Globus pallidus (tissue), 1 donor: Measurements from ENCODE around the gene TRIM56.
"Not testable (repeated sequence)": the region's sequence is repeated elsewhere in the genome, so short reads cannot be mapped to it uniquely, and the experiment has no call there.

ENCODE experiments used
- DNase-seq: peaks from one replicate; pipeline ENCODE4 v3.0.0-alpha.2; 2015; ENCODE audit warnings: low spot score

TRIM56 gene

DNA sequence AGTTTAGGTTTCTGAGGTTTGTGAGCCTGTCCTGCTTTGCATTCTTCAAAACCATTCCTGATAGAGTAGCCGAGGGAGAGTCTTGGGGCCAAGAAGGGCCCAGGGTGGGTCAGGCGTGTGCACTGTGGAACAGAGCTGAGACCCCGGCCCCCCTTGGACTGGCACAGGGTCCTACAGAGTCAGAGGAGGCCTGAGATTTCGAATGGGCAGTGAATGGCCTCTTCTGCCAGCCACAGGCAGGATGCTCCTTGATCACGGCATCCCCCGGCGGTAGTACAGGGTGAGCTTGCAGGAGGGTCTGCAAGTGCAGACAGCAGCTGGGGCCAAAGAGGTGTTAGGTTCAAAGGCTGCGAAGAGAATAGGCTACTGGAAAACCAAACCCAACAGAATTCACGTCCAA lies 4.6 kb downstream of the TRIM56 start:
- no peak for DNase-seq

DNA sequence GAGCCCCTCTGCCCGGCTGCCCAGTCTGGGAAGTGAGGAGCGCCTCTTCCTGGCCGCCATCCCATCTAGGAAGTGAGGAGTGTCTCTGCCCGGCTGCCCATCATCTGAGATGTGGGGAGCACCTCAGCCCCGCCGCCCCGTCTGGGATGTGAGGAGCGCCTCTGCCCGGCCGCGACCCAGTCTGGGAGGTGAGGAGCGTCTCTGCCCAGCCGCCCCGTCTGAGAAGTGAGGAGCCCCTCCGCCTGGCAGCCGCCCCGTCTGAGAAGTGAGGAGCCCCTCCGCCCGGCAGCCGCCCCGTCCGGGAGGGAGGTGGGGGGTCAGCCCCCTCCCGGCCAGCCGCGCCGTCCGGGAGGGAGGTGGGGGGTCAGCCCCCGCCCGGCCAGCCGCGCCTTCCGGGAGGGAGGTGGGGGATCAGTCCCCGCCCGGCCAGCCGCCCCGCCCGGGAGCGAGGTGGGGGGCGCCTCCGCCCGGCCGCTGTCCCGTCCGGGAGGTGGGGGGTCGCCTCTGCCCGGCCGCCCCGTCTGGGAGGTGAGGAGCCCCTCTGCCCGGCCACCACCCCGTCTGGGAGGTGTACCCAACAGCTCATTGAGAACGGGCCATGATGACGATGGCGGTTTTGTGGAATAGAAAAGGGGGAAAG lies 7.1 kb downstream of the TRIM56 start:
- DNase-seq = not testable (repeated sequence)

DNA sequence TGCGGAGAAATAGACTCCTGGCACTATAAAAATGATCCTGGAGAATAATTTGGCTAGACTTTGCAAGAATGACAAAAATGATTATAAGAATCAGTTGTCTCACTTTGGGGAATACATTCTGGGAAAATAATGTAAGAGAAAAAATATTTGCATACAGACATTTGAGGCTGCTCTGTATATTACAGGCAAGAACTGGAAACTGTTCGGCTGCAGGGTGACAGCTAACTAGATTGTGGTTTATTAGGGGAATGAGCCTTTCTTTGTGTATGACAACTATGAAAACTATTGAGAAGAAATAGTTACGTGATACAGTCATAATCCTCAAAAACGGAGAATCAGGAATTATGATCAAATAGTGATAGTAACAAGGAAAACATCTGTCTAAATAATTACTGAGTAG lies 8.6 kb downstream of the TRIM56 start:
- no peak for DNase-seq

DNA sequence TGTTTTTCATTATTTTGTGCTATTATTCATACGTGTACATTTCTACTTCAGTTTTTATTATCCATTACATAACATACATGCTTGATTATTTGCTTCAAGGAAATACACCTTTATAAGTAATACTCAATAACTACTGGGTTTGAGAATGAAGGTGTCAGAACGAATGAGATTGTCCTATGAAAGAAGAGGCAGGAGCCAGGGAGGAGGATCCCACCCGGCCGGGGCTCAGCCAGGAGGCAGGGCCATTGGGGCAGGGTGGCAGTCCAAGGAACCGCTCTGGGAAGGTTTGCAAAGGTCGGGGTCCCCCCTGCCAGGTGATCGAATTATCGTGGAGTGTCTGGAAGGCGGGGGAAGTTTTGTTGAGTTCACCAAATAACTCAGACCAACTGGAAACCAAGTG lies 9.1 kb downstream of the TRIM56 start:
- no peak for DNase-seq

DNA sequence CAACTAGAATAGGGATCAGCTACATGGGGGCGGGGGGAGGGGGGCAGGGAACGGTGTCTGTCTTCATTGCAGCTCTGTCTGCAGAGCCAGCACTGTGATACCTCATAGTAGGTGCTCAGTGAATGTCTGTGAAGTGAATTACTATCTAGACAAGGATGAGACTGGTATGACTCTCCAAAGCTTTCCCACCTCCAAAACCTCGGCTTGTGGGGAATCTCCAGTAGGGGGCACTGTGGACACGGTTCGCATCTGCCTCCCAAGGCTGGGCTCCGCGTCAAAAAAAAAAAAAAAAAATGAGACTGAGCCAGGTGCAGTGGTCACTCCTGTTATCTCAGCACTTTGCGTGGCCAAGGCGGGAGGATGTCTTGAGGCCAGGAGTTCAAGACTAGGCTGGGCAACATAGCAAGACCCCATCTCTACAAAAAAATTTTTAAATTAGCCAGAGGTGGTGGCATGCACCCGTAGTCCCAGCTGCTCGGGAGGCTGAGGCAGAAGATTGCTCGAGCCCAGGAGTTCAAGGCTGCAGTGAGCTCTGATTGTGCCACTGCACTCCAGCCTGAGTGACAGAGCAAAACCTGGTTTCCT lies 9.6 kb downstream of the TRIM56 start:
- no peak for DNase-seq

DNA sequence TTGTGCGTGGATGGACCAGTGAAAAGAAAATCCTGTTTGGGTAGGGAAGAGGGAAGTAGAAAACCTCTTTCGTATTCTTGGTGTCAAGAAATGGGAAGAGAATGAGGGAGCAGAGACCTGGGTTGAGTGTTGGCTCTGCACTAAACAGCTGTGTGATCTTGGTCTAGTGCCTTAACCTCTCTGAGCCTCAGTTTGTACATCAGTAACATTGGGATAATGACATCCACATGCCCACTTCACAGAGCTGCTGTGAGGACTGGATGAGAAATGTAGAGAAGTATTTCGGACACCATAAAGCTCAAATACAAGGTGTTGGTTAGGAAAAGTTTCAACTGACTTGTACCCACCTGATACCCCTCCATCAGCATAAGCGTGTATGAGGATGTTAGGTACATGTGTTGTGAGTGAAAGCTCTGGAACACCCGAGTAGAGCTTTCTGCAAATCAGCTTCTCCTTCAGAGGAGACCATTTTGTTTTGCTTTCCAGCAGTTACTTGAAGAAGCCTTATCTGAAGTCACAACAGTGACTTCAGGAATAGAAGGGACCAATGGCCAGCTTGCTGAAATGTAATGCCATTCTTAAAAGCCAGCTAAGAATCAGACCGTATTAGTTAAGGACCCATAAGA lies 11.2 kb downstream of the TRIM56 start:
- no peak for DNase-seq

DNA sequence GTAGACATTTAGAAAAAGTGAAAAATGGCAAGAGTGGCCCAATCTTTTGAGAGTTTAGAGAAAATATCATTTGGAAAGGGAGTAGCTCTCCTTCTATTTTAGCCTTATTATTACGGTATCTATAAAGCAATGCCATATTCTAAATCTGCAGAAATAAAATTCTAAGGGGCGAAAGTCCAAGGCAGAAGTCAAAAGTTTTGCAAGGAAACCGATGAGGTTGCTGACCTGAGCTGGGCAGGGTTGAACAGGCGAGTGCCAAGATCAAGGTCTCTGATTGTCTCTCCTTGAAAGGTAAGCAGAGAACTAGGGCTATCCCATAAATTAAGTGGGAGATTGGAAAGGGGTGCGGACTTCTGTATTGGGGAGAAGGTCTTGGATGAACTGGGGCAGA lies 11.7 kb downstream of the TRIM56 start:
- no peak for DNase-seq

DNA sequence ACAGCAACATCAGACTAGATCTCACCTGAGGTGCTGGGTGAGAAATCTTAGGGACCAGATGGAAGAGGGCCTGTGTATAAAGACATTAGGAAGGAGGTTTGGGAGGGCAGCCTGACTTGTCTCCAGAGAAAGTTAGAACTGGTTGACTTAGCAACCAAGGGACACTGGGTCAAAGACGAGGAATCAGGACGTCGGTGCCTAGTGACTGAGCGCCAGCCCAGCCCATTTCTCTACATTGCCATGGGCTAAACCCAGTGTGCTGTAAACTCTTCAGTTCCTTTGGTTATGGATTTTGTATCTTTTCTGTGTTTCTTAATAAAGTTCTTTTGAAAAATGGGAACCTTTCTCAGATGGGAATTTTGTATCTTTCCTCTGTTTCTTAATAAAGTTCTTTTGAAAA lies 12.3 kb downstream of the TRIM56 start:
- no peak for DNase-seq

DNA sequence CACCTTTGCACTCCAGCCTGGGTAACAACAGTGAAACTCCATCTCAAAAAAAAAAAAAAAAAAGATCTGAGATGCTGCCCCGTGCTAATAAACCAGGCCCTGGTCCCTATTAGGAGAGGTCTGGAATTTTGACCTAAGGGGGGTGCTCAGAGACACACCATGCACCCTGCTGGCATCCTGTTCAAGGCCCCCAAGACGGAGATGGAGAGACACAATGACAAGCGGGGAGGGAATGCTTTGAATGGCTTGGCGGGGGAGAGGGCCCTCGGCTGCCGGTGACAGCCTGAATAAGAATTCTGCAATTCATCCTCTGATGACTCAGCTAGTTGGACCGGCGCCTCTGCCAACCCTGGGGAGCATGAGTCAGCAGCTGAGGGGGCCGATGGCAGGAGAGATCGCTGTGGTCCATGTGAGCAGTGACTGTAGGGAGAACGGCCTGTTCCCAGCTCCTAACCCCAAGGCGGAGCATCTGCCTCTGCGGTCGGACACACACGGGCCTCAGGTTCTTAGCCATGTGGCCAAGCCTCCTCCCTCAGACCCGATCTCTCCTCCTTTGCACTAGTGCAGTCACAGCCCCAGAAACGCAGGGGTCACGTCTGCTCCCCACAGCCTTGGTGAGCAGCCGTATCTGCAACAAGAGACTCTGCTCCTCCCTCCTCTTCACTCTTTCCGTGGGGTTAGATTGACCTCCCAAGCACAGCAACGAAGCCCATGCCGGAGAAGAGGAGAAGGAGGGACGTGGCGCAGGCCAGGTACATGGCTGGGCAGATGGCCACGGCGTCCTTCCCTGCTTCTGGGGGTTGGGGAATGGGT lies 14.9 kb downstream of the TRIM56 start:
- peak; percentile 85 for DNase-seq

DNA sequence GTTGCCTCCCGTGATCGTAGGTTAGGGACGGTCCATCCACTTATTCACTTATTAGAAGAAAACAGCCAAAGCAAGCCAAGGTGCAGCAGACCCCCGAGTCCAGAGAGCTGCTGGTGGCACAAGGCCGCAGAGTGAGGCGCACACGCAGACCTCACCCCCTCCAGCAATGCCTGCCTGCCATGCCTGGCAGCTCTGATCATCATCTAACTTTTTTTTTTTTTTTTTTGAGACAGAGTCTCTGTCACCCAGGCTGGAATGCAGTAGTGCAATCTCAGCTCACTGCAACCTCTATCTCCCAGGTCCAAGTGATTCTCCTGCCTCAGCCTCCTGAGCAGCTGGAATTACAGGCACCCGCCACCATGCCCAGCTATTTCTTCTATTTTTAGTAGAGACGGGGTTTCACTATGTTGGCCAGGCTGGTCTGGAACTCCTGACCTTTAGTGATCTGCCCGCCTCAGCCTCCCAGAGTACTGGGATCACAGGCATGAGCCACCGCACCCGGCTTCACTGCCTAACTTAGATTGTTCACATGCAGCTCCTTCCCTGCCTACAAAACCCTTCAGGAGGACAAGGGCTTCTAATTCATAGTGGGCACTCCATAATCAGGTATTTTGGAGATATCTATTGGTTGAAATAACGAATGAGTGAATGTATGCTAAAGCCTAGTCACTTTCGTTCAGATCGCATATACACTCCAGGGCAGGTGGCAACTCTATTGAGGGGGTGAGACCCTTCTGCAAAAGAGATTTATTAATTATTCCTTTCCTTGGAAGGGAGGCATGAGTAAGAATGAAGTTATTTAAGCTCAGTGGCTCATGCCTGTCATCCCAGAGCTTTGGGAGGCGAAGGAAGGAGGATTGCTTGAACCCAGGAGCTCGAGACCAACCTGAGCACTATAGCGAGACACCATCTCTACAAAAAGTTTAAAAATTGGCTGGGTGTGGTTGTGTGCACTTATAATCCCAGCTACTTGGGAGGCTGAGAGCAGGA lies 15.9 kb downstream of the TRIM56 start:
- no peak for DNase-seq

DNA sequence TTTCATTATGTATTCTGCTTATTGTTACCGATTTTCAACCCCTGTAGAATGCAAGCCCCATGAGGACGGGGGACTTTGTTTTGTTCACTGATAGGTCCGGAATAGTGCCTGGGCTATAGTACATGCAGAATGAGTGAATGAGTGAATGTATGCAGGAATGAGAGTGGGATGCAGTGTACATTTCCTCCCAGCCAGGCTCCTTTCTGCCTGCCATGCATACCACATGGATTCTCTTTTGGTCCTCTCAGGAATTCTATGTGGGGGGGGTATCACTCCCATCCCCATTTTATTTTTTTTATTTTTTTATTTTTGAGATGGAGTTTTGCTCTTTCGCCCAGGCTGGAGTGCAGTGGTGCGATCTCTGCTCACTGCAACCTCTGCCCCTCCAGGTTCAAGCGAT lies 16.7 kb downstream of the TRIM56 start:
- DNase-seq = no peak

DNA sequence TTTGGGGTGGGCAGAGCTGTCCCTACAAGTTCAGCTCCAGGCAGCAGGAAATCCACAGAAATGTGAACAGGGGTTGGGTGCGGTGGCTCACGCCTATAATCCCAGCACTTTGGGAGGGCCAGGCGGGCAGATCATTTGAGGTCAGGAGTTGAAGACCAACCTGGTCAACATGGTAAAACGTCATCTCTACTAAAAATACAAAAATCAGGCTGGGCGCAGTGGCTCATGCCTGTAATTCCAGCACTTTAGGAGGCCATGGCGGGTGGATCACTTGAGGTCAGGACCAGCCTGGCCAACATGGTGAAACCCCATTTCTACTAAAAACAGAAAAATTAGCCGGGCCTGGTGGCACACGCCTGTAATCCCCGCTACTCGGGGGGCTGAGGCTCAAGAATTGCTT lies 18.4 kb downstream of the TRIM56 start:
- DNase-seq = not testable (repeated sequence)

DNA sequence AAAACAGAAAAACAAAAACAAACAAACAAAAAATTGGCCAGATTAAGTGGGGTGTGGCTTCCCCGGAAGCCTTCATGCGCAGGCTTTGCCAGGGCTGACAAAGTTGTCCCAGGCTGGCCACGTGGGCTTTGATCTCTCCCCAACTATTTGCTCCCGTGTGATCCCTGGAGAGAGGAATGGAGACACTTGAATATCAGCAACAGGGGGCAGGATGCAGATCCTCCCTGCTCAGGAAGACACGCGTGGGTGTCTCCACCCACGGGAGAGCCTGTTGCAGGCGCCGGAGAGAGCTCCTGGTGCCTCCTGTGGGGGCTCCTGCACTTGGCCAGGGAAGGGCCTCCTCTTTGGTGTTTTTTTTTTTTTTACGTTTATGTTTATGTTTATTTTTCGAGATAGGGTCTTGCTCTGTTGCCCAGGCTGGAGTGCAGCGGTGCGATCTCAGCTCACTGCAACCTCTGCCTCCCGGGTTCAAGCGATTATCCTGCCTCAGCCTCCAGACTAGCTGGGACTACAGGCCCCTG lies 19.0 kb downstream of the TRIM56 start:
- DNase-seq = no peak

DNA sequence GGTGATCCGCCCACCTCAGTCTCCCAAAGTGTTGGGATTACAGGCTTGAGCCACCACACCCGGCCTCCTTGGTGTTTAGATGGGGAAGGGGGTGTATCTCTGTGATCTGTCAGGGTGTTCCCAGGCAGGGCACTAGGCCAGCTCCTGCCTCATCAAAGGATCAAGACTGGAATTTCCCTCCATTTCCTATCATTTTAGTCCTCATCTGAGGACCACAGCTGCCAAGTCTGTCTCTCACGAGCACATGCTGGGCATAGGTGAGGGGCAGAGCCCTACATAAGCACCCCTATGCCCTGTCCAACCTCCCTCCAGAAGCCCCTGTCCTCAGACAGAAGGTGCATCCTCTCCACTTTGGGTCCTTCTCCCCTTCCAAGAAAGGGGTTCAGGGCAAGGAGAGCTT lies 19.5 kb downstream of the TRIM56 start:
- no peak for DNase-seq

DNA sequence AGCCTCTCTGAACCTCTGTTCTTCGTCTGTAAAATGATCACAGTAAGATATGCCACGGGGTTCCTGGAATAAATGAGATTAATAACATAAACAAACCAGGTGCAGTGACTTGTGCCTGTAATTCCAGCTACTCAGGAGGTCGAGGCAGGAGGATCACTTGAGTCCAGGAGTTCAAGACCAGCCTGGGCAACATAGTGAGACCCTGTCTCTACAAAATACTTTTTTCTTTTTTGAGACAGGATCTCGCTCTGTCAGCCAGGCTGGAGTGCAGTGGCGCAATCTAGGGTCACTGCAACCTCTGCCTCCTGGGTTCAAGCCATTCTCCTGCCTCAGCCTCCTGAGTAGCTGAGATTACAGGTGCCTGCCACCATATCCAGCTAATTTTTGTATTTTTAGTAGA lies 20.0 kb downstream of the TRIM56 start:
- not testable (repeated sequence) for DNase-seq

DNA sequence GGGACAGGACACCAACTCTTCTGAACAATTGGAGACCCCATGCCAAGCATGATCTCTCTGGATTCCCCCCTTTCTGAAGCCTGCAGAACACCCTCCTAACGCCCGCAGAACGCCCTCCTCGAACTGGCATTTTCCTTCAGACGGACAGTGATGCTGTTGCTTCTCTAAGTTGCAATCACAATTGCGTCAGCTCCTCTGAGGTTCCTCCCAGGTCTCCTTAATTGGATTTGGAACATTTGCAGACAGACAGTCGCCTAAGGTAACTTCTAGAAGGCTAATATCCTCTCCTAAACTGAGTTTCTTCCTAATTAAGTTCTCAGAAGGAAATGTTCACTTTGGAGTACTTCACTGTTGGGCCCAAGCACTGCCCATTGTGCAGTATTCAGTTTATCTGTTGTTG lies 21.1 kb downstream of the TRIM56 start:
- no peak for DNase-seq

DNA sequence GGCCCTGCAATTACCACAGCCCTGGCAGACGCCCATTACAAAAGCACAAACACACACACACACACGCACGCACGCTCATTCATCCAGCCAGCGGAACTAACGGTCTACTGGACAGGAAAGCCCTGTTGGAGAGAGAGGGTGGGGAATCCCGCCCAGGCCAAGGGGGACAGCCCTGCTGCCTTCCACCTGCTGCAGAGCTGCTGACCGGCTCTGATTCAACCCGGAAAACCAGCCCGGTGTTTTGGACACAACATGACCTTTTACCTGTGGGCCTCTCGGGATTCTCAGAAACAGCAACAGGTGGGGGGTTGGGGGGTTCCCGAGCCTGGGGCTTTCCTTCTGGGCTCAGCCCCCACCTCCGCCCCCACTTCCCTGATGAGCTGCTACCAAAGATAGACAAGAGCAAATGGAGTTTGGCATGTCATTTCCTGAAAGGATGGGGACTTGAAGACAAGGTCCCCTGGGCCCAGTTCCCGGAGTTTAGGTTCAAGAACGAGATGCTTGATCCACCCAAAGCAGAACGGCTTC lies 23.1 kb downstream of the TRIM56 start:
- no peak for DNase-seq

DNA sequence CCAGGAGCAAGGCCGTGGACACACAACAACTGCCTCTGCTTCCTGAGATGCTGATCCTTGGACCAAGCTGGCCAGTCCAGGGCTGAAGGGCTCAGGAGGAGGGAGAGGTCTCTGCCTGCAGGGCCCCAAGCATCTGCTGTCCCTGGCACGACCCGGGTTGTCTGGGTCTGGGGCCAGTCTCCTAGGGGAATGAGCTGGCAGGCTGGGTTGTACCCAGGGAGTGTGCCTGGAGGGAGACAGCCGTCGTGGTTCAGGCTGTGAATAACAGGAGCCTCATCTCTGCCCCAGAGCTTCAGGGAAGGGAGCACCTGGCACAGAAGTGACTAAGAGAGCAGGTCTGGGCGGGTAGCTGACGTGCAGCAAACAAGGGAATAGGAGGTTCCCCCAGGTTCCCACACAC lies 23.7 kb downstream of the TRIM56 start:
- DNase-seq = no peak

DNA sequence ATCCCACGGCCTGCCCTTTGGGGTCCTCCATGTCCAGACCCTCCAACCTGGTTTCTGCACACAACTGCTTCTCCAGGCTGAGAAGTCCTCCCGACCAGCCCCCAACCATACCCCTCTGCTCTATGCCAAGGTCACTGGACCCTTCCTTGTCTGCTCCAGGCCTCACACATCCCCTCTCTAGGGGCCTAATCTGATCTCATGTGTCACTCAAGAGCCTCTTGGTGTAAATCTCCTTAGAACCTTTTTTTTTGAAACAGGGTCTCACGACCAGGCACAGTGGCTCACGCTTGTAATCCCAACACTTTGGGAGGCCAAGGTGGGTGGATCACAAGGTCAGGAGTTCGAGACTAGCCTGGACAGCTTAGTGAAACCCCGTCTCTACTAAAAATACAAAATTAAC lies 24.1 kb downstream of the TRIM56 start:
- no peak for DNase-seq

DNA sequence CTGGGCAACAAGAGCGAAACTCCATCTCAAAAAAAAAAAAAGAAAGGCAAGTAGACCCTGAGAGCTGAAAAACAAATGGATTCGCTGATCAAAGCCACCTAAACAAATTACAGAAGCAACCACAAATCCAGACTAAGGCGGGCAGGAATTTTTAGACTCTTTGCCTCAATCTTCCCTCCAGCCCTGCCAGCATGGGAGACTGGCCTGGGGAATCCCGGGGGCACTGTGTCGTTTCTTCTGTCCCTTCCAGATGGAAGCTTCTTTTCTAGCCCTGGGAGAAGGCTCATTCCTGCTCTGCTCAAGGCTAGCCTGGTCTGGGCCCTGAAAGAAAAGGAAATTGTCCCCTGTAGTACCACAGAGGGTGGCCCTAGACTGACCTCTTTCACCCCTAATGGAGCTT lies 26.0 kb downstream of the TRIM56 start:
- DNase-seq = no peak

DNA sequence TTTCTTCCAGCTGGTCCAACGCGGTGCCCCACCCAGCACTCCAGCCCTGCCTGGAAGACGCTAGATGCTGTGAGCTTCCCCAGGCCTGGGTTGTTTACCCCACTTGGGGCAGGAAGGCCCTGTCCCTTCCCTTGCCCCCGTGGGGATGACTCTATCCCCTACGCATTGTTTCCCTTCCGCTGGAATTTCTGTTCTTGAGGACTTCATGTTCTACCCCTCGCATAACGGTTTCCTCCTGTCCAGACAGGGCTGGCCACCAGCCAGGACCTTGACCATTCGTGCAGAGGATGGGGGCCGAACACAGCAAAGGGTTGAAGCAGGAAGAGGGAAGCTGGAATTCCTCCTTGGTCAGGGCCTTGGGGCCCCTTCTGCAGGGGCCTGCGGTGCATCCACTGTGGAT lies 27.0 kb downstream of the TRIM56 start:
- no peak for DNase-seq
